ENCODE data around the gene MRPS24.
"Not testable (repeated sequence)": the region's sequence is repeated elsewhere in the genome, so short reads cannot be mapped to it uniquely, and the experiment has no call there.

The MRPS24 gene

DNA sequence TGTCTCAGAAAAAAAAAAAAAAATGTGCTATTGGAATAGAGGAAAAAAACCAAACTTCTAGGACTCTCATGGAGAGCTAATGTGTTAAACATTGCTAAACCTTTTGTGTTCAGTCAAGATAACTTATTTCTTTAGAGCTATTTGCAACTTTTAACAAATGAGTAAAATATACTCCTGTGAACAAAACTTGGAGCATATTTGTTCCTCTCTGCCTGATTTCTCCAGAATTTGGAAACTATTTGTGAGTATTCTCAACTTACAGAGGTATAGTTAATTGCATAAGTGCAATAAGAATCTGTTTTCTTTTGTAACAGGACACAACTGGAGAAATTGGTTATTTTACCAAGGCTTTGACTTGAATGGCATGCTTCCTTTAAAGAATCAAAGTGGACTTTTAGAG is 38.4 kb downstream of the MRPS24 start:
- not testable (repeated sequence) for DNase-seq

DNA sequence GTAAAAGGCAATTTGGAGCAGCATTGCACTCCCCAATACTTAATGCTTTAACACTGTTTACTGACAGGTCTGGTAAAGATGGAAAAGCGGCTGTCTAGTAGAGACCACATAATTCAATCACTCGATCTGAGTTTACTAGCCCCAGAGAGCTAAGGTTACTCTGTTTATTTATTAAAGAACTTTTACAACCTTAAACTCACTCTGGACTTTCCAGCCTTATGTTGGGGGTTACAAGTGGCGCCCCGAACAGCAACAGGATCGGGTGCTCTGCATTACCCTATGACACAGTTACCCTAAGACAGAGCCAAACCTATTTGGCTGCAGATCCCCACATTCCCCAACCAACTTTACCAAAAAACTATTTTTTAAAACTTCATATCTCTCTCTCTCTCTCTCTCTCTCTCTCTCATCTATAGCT is 43.9 kb downstream of the MRPS24 start:
- DNase-seq, result no peak

DNA sequence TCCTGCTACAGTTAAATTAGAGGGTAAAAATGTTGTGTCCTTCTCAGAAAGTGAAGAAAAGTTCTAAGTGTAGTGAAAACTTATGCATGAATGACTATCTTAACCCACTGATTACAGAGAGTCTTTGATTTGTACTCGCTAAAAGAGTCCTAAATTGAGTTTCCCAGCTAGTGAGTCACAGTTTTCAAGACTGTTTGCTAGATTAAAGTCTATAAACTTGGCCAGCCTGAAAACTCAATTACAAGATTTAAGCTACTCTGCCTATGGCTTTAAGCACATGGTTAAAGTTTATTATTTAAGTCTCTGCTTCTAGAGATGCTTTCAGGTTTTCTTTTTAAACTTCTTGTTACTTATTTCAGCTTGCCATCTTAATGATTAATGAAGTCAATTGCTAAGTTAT is 44.4 kb downstream of the MRPS24 start:
- DNase-seq, result no peak

DNA sequence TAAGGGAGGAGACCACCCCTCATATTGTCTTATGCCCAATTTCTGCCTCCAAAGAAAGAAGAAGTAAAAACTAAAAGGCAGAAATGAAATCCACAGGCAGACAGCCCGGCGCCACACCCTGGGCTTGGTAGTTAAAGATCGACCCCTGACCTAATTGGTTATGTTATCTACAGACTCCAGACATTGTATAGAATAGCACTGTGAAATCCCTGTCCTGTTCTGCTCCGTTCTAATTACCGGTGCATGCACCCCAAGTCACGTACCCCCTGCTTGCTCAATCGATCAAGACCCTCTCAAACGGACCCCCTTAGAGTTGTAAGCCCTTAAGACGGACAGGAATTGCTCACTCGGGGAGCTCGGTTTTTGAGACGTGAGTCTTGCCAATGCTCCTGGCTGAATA is 44.8 kb downstream of the MRPS24 start:
- DNase-seq, result not testable (repeated sequence)

DNA sequence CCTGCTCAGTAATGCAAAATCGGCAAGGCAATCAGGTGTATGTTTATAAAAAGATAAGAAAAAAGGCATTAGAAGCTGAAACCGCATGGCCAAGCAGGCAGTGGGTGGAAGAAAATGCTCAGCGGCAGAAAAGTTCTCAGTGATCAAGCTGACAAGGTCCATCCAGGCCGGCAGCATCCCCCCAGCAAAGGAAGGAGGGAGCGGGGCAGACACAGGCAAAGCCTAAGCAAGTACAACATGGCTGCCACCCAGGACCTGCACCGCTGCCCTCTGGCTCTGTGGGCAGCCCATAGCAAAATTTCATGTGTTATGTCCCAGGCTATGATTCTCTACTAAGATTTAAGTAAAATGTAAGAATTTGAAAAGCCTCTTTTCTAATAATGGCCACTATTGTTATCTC is 45.4 kb downstream of the MRPS24 start:
- DNase-seq, result no peak

DNA sequence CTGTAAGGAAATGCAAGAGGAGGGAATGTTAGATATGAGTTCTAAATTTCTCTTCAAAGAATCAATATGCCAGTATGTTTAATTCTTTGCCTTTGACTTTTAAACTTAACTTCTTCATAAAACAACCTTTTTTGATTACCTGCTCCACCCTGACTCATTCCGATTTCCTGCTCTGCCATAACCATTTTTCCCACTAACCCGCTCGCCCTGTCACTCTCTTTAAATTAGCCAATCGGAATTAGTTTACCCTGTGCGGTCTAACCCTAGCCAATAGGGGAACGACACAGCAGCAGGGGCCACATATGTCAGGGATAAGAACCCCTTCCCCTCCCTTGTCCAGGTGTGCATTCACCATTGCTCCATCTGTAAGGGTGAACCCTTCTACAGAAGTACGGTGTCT is 45.9 kb downstream of the MRPS24 start:
- not testable (repeated sequence) for DNase-seq

Data from DMS 273 treated with DMSO at 0.1 percent for 48 hours (cell line).